K562 (cell line): ENCODE results near the gene SLC35F2. TPM values are rescaled to one million over a fixed set of nuclear protein-coding genes. Genes with fewer than 3 reads are reported as not detected.

Experiments used
- ARID1B ChIP-seq: fragments of 450-650 bp; IDR thresholded peaks from 2 replicates; pipeline ENCODE4 v1.6.1; 2016; ENCODE audit warnings: antibody characterized with exemption, mild to moderate bottlenecking, inconsistent platforms
- BHLHE40 ChIP-seq: IDR thresholded peaks from 2 replicates; pipeline ENCODE4 v1.6.1; 2011; ENCODE audit warnings: low read length, improper control_type of control experiment
- CEBPB ChIP-seq: fragments of 450-650 bp; IDR thresholded peaks from 2 replicates; pipeline ENCODE4 v1.6.1; 2016; ENCODE audit warnings: missing genetic modification characterization, missing compliant biosample characterization
- FOXM1 ChIP-seq, 2 experiments: fragments of 450-650 bp in 1 of 2; sonication (generic) in 1 of 2; formaldehyde crosslinking in 1 of 2; IDR thresholded peaks; 2 replicates each; pipeline versions ENCODE4 v1.6.1 to v1.9.0; 2017 to 2022; ENCODE audit warnings: low read depth in 2 of 2, mild to moderate bottlenecking in 2 of 2, missing genetic modification reagents in 1 of 2, moderate library complexity in 1 of 2
- GTF2A2 ChIP-seq: IDR thresholded peaks from 2 replicates; pipeline ENCODE4 v1.6.1; 2016; ENCODE audit warnings: mild to moderate bottlenecking, missing genetic modification characterization, missing compliant biosample characterization
- HDGF ChIP-seq: fragments of 450-650 bp; IDR thresholded peaks from 2 replicates; pipeline ENCODE4 v1.6.1; 2016
- KDM5B ChIP-seq: fragments of 200-600 bp; sonication (generic); IDR thresholded peaks from 2 replicates; pipeline ENCODE4 v1.6.1; 2012; ENCODE audit warnings: low read depth, mild to moderate bottlenecking, moderate library complexity, low read length, control low read depth, inconsistent platforms; ENCODE audit not compliant: insufficient replicate concordance
- LCOR ChIP-seq: sonication (generic); formaldehyde crosslinking; IDR thresholded peaks from 2 replicates; pipeline ENCODE4 v1.8.0; 2022; ENCODE audit warnings: mild to moderate bottlenecking, missing genetic modification reagents
- MXD1 ChIP-seq: fragments of 250-450 bp; sonication (Bioruptor Pico); IDR thresholded peaks from 2 replicates; pipeline ENCODE4 v1.8.0; 2021; ENCODE audit warnings: borderline replicate concordance, mild to moderate bottlenecking, moderate library complexity; ENCODE audit not compliant: poor library complexity, severe bottlenecking
- NR0B1 ChIP-seq: fragments of 450-650 bp; IDR thresholded peaks from one replicate; pipeline ENCODE4 v1.6.1; 2018; ENCODE audit warnings: mild to moderate bottlenecking, moderate library complexity; ENCODE audit not compliant: partially characterized antibody
- NR3C1 ChIP-seq: sonication (generic); formaldehyde crosslinking; IDR thresholded peaks from 2 replicates; pipeline ENCODE4 v1.8.1; 2022; ENCODE audit warnings: missing genetic modification reagents
- PHF20 ChIP-seq: fragments of 450-650 bp; IDR thresholded peaks from 2 replicates; pipeline ENCODE4 v1.6.1; 2018; ENCODE audit not compliant: partially characterized antibody
- PKNOX1 ChIP-seq: fragments of 450-650 bp; IDR thresholded peaks from 2 replicates; pipeline ENCODE4 v1.6.1; 2016
- RBFOX2 ChIP-seq: fragments of 200-400 bp; formaldehyde crosslinking; IDR thresholded peaks from 2 replicates; pipeline ENCODE4 v1.6.1; 2017; ENCODE audit warnings: low read depth, mild to moderate bottlenecking, low read length, moderate library complexity
- ZBTB11 ChIP-seq, 3 experiments: fragments of 200-800 bp in 1 of 3; fragments of 250-450 bp in 1 of 3; fragments of 450-650 bp in 1 of 3; sonication (Bioruptor Pico) in 1 of 3; sonication (Bioruptor generic) in 1 of 3; formaldehyde crosslinking in 1 of 3; IDR thresholded peaks; 2 replicates each; pipeline versions ENCODE4 v1.6.1 to v1.8.0; 2016 to 2022; ENCODE audit warnings: mild to moderate bottlenecking in 2 of 3, missing genetic modification characterization in 2 of 3, missing compliant biosample characterization in 1 of 3, moderate library complexity in 1 of 3
- ZBTB49 ChIP-seq: sonication (generic); formaldehyde crosslinking; IDR thresholded peaks from 2 replicates; pipeline ENCODE4 v1.8.0; 2022; ENCODE audit warnings: missing genetic modification reagents, mild to moderate bottlenecking, borderline replicate concordance
- ZSCAN32 ChIP-seq: fragments of 450-650 bp; formaldehyde crosslinking; IDR thresholded peaks from 2 replicates; pipeline ENCODE4 v1.4.0; 2020; ENCODE audit warnings: mild to moderate bottlenecking, moderate library complexity
- polyA plus RNA-seq, 8 experiments: library from polyadenylated mRNA; depleted of rRNA in 4 of 8; stranded (reverse) in 5 of 8; unstranded in 3 of 8; fragments of >200 nt; fragmentation: Nextera tagmentation in 2 of 8; fragmentation: Illumina TruSeq in 1 of 8; extraction: Ambion mirVana in 2 of 8; extraction: Trizol in 1 of 8; gene quantifications; 2 replicates each; pipeline versions ENCODE4 v1.2.1 to v1.2.3, GENCODE V29; 2011 to 2014; ENCODE audit warnings: inconsistent platforms in 1 of 8, missing spikeins in 1 of 8
- total RNA-seq, 7 experiments: library from RNA; depleted of rRNA in 6 of 7; stranded (reverse); fragments of >200 nt in 6 of 7; fragmentation: Illumina TruSeq in 2 of 7; extraction: Trizol in 2 of 7; gene quantifications; 2 replicates each; pipeline versions ENCODE4 v1.2.1 to v1.2.3, GENCODE V29; 2011 to 2021; ENCODE audit warnings: low replicate concordance in 1 of 7

The SLC35F2 gene
- total and polyA plus RNA-seq, 9 of the 15 experiments (the other 6 are each of a cell fraction or from before 2014, with no cell fraction given) = 28.6 to 63.9 (median 53.4) TPM

- TF ChIP-seq FOXM1 (IDR thresholded peaks at IDR 0.05; ENCODE audit: low read depth) = no peak
- 0 out of 2 replicates have a peak, but pooled peaks have one; percentile 63 for TF ChIP-seq FOXM1 (CRISPR knock-in tag; IDR thresholded peaks at IDR 0.05; ENCODE audit: low read depth)
- TF ChIP-seq GTF2A2 (tag) = no peak
- no peak for TF ChIP-seq NR0B1
- TF ChIP-seq PKNOX1 = peak; percentile 79
- peak; percentile 61 for TF ChIP-seq PHF20
- TF ChIP-seq BHLHE40 = peak; percentile 80
- no peak for TF ChIP-seq ARID1B
- TF ChIP-seq ZSCAN32 (CRISPR knock-in tag) = no peak
- peak; percentile 90 for TF ChIP-seq MXD1 (CRISPR knock-in tag)
- peak; percentile 73 for TF ChIP-seq KDM5B
- no peak for TF ChIP-seq NR3C1
- no peak for TF ChIP-seq HDGF
- no peak for TF ChIP-seq CEBPB (tag)
- TF ChIP-seq ZBTB11 (CRISPR knock-in tag; IDR thresholded peaks at IDR 0.05) = peak in 1 of 3 experiments; percentile 48; a peak in 1 of 6 replicates
- TF ChIP-seq LCOR (CRISPR knock-in tag) = peak; percentile 93
- peak; percentile 92 for TF ChIP-seq RBFOX2
- no peak for TF ChIP-seq ZBTB49 (CRISPR knock-in tag)
These were observed at the start of gene SLC35F2 (continued) for GRCh38 chr11:107858217-107859070.
